Calu3 (cell line): ENCODE data around the gene LLPH. TPM values are rescaled to one million over a fixed set of nuclear protein-coding genes. Genes with fewer than 3 reads are reported as not detected.

ENCODE experiments used
- BruUV-seq: library from RNA; stranded (reverse); fragments of 400-500 nt; replicated peaks from 2 replicates; lab custom pipeline; 2021; lab: Mats Ljungman, UMichigan
- CTCF ChIA-PET: fragments of 300-600 bp; sonication (Branson Sonifier 250); formaldehyde crosslinking; loops from one replicate; lab custom pipeline; 2022; ENCODE audit warnings: antibody characterized with exemption; lab: Charles Lee
- DNase-seq: peaks from one replicate; pipeline ENCODE4 v3.0.0; 2022
- H3K27ac Mint-ChIP-seq: one replicate; pipeline ENCODE4 v1.8.0; 2022; ENCODE audit warnings: mixed read lengths; ENCODE audit not compliant: unreplicated experiment
- H3K27me3 Mint-ChIP-seq: one replicate; pipeline ENCODE4 v1.8.0; 2022; ENCODE audit warnings: mixed read lengths; ENCODE audit not compliant: unreplicated experiment
- H3K36me3 Mint-ChIP-seq: one replicate; pipeline ENCODE4 v1.8.0; 2022; ENCODE audit warnings: mild to moderate bottlenecking, moderate library complexity, mixed read lengths; ENCODE audit not compliant: insufficient read depth, unreplicated experiment
- H3K4me1 Mint-ChIP-seq: one replicate; pipeline ENCODE4 v1.8.0; 2022; ENCODE audit warnings: mild to moderate bottlenecking, low read depth, mixed read lengths; ENCODE audit not compliant: unreplicated experiment
- H3K4me3 Mint-ChIP-seq: one replicate; pipeline ENCODE4 v1.8.0; 2022; ENCODE audit warnings: mild to moderate bottlenecking, low read depth, moderate library complexity, mixed read lengths; ENCODE audit not compliant: unreplicated experiment
- H3K9me3 Mint-ChIP-seq: one replicate; pipeline ENCODE4 v1.8.0; 2022; ENCODE audit warnings: low read depth, mixed read lengths; ENCODE audit not compliant: unreplicated experiment
- intact Hi-C: fragments of 100-400 bp; cut with micrococcal nuclease; formaldehyde crosslinking; loops from one replicate; pipeline ENCODE4 v1.10.0; 2022; ENCODE audit not compliant: unreplicated experiment
- total RNA-seq: library from RNA; stranded (reverse); gene quantifications from 2 replicates; pipeline ENCODE4 v1.2.3, GENCODE V29; 2022
- TF ChIP-seq, protein P1 (sequence below): fragments of 200-600 bp; IDR thresholded peaks from one replicate; pipeline ENCODE4 v1.8.0; 2022; ENCODE audit warnings: antibody characterized with exemption; ENCODE audit not compliant: unreplicated experiment

LLPH gene
- total RNA-seq, 1 experiment from 2014 or later = 46.6 TPM

GRCh38 chr12:66164349-66164821 lies 33.8 kb upstream of the LLPH start:
- intact Hi-C loops = no loop called here
- DNase-seq = no peak
- H3K27ac Mint-ChIP-seq = no peak overlapping the region
- H3K27me3 Mint-ChIP-seq = no peaks in the 10 kb centered on the region
- peaks cover 25% of the 10 kb centered on the region for H3K4me1 Mint-ChIP-seq
- TF ChIP-seq, protein P1, sequence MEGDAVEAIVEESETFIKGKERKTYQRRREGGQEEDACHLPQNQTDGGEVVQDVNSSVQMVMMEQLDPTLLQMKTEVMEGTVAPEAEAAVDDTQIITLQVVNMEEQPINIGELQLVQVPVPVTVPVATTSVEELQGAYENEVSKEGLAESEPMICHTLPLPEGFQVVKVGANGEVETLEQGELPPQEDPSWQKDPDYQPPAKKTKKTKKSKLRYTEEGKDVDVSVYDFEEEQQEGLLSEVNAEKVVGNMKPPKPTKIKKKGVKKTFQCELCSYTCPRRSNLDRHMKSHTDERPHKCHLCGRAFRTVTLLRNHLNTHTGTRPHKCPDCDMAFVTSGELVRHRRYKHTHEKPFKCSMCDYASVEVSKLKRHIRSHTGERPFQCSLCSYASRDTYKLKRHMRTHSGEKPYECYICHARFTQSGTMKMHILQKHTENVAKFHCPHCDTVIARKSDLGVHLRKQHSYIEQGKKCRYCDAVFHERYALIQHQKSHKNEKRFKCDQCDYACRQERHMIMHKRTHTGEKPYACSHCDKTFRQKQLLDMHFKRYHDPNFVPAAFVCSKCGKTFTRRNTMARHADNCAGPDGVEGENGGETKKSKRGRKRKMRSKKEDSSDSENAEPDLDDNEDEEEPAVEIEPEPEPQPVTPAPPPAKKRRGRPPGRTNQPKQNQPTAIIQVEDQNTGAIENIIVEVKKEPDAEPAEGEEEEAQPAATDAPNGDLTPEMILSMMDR = no peak
- BruUV-seq = no TSS peak
- CTCF ChIA-PET = no interaction called here
- peaks cover 21% of the 10 kb centered on the region for H3K36me3 Mint-ChIP-seq
- H3K4me3 Mint-ChIP-seq = no peak overlapping the region
- peaks cover 13% of the 10 kb centered on the region for H3K9me3 Mint-ChIP-seq

- H3K27ac Mint-ChIP-seq = no peak overlapping the region
- no peak for DNase-seq
- H3K4me3 Mint-ChIP-seq = no peak overlapping the region
- TF ChIP-seq, protein P1 = no peak
- BruUV-seq = no TSS peak
- peaks cover 18% of the 10 kb centered on the region for H3K36me3 Mint-ChIP-seq
- CTCF ChIA-PET = no interaction called here
- H3K9me3 Mint-ChIP-seq = peaks cover 17% of the 10 kb centered on the region
- H3K27me3 Mint-ChIP-seq = no peaks in the 10 kb centered on the region
- intact Hi-C loops = no loop called here
- H3K4me1 Mint-ChIP-seq = peaks cover 15% of the 10 kb centered on the region
Observed at GRCh38 chr12:66163289-66163688, 32.7 kb upstream of the LLPH start.

DNA sequence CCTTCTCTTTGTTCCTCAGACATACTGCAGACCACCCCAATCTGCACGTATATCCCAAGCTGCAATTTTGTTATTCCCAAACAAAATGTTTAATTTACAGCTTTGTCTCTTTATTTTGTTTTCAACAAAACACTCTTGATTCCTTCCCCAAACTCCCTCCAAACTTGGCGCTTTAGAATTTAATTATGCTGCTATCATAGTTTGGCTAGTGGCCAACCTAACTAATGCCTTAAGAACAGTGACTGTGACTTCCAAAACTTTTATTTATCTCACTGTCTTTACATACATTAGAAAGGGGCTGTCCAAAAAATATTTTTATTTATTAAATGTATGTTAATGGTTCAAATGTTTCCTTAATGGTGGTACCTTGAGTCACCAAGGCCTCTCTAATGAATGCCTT lies 32.2 kb upstream of the LLPH start:
- BruUV-seq = no TSS peak
- DNase-seq = no peak
- no peak overlapping the region for H3K27ac Mint-ChIP-seq
- intact Hi-C loops = no loop called here
- peaks cover 17% of the 10 kb centered on the region for H3K9me3 Mint-ChIP-seq
- CTCF ChIA-PET = no interaction called here
- no peak overlapping the region for H3K4me3 Mint-ChIP-seq
- H3K36me3 Mint-ChIP-seq = peaks cover 18% of the 10 kb centered on the region
- TF ChIP-seq, protein P1 = no peak
- H3K27me3 Mint-ChIP-seq = no peaks in the 10 kb centered on the region
- peaks cover 10% of the 10 kb centered on the region for H3K4me1 Mint-ChIP-seq

DNA sequence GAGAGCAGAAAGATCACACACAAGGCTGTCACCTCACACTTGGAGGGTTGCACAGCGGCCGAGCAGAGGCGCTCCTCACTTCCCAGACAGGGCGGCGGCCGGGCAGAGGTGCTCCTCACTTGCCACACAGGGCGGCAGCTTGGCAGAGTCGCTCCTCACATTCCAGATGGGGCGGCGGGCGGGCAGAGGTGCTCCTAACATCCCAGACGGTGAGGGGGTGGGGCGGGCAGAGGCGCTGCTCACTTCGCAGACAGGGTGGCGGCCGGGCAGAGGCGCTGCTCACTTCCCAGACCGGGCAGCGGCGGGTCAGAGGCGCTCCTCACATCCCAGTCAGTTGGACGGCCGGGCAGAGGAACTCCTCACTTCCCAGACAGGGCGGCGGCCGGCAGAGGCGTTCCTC lies 30.2 kb upstream of the LLPH start:
- TF ChIP-seq, protein P1 = no peak
- H3K36me3 Mint-ChIP-seq = peaks cover 19% of the 10 kb centered on the region
- no peak for DNase-seq
- no TSS peak for BruUV-seq
- intact Hi-C loops = no loop called here
- peaks cover 19% of the 10 kb centered on the region for H3K4me1 Mint-ChIP-seq
- H3K9me3 Mint-ChIP-seq = peaks cover 15% of the 10 kb centered on the region
- CTCF ChIA-PET = interaction anchor here (1.7 kb wide), 1 partner anchor 9 kb away, joined by 5 read pairs; the partner anchor contains the start of gene TMBIM4
- H3K4me3 Mint-ChIP-seq = no peak overlapping the region
- no peak overlapping the region for H3K27ac Mint-ChIP-seq
- H3K27me3 Mint-ChIP-seq = no peaks in the 10 kb centered on the region
